Neural cell (in vitro differentiated cells): Measurements from ENCODE around the gene RUNX3. TPM values are rescaled to one million over a fixed set of nuclear protein-coding genes. Genes with fewer than 3 reads are reported as not detected.

ENCODE experiments used
- H2AFZ ChIP-seq: fragments of 200-600, 300-800 bp; sonication (generic), shearing (Covaris generic); 2 replicates; pipeline ENCODE4 v1.6.0; 2014; ENCODE audit warnings: low read depth, mild to moderate bottlenecking, antibody characterized with exemption, low read length, moderate library complexity
- H3F3A ChIP-seq: fragments of 200-600 bp; shearing (Covaris generic); 2 replicates; pipeline ENCODE4 v1.6.1; 2016; ENCODE audit warnings: mild to moderate bottlenecking, moderate library complexity, mixed read lengths, antibody characterized with exemption, low read length; ENCODE audit not compliant: insufficient read depth, poor library complexity, severe bottlenecking
- H3K27ac ChIP-seq: fragments of 200-600, 300-800 bp; sonication (generic), shearing (Covaris generic); 2 replicates; pipeline ENCODE4 v1.5.1; 2014; ENCODE audit warnings: mild to moderate bottlenecking, low read length, moderate library complexity
- H3K27me3 ChIP-seq: fragments of 300-800, 200-600 bp; sonication (generic), shearing (Covaris generic); 2 replicates; pipeline ENCODE4 v1.6.0; 2014; ENCODE audit warnings: mild to moderate bottlenecking, low read depth, low read length, moderate library complexity; ENCODE audit not compliant: insufficient read depth
- H3K36me3 ChIP-seq: fragments of 300-800, 200-600 bp; sonication (generic), shearing (Covaris generic); 2 replicates; pipeline ENCODE4 v1.5.1; 2014; ENCODE audit warnings: mild to moderate bottlenecking, antibody characterized with exemption, low read length, moderate library complexity; ENCODE audit not compliant: insufficient read depth
- H3K4me2 ChIP-seq: fragments of 300-800, 200-600 bp; sonication (generic), shearing (Covaris generic); 2 replicates; pipeline ENCODE4 v1.6.0; 2014; ENCODE audit warnings: mild to moderate bottlenecking, low read length
- H3K4me3 ChIP-seq: fragments of 300-800, 200-600 bp; sonication (generic), shearing (Covaris generic); 2 replicates; pipeline ENCODE4 v1.5.1; 2014; ENCODE audit warnings: mild to moderate bottlenecking, low read length, moderate library complexity
- H3K79me2 ChIP-seq: fragments of 200-600 bp; shearing (Covaris generic); replicated peaks from 2 replicates; pipeline ENCODE4 v1.6.0; 2014; ENCODE audit warnings: mild to moderate bottlenecking, low read length, moderate library complexity; ENCODE audit not compliant: insufficient read depth
- H3K9ac ChIP-seq: fragments of 300-800, 200-600 bp; sonication (generic), shearing (Covaris generic); 2 replicates; pipeline ENCODE4 v1.6.1; 2016; ENCODE audit warnings: mild to moderate bottlenecking, low read length, mixed read lengths
- H3K9me2 ChIP-seq: fragments of 200-600 bp; shearing (Covaris generic); 2 replicates; pipeline ENCODE4 v1.6.1; 2016; ENCODE audit warnings: mild to moderate bottlenecking, low read length, mixed read lengths; ENCODE audit not compliant: insufficient read depth
- H3K9me3 ChIP-seq: fragments of 200-600, 300-800 bp; sonication (generic), shearing (Covaris generic); 2 replicates; pipeline ENCODE4 v1.6.1; 2016; ENCODE audit warnings: mild to moderate bottlenecking, mixed run types, low read length, moderate library complexity, mixed read lengths
- H4K20me1 ChIP-seq: fragments of 200-600 bp; shearing (Covaris generic); 2 replicates; pipeline ENCODE4 v1.6.1; 2016; ENCODE audit warnings: mild to moderate bottlenecking, mixed run types; ENCODE audit not compliant: insufficient read depth
- EP300 ChIP-seq: fragments of 450-650 bp; conservative IDR thresholded peaks from 2 replicates; pipeline ENCODE4 v1.6.1; 2014; ENCODE audit warnings: antibody characterized with exemption, mild to moderate bottlenecking, moderate library complexity; ENCODE audit not compliant: poor library complexity, severe bottlenecking
- EZH2 ChIP-seq: fragments of 200-600, 300-800 bp; shearing (Covaris generic), sonication (generic); IDR thresholded peaks from 2 replicates; pipeline ENCODE4 v1.6.1; 2014; ENCODE audit warnings: antibody characterized with exemption, low read length, borderline replicate concordance, mild to moderate bottlenecking; ENCODE audit not compliant: insufficient read depth, poor library complexity, severe bottlenecking
- MXI1 ChIP-seq: fragments of 450-650 bp; conservative IDR thresholded peaks from 2 replicates; pipeline ENCODE4 v1.6.1; 2014; ENCODE audit warnings: antibody characterized with exemption, mild to moderate bottlenecking; ENCODE audit not compliant: poor library complexity, severe bottlenecking
- POLR2AphosphoS5 ChIP-seq: IDR thresholded peaks from 2 replicates; pipeline ENCODE4 v1.6.1; 2012
- RAD21 ChIP-seq: fragments of 450-650 bp; conservative IDR thresholded peaks from 2 replicates; pipeline ENCODE4 v1.6.1; 2014; ENCODE audit warnings: antibody characterized with exemption, mild to moderate bottlenecking, moderate library complexity
- SMC3 ChIP-seq: fragments of 450-650 bp; conservative IDR thresholded peaks from 2 replicates; pipeline ENCODE4 v1.6.1; 2014; ENCODE audit warnings: antibody characterized with exemption, mild to moderate bottlenecking, moderate library complexity; ENCODE audit not compliant: poor library complexity
- TAF1 ChIP-seq: IDR thresholded peaks from 2 replicates; pipeline ENCODE4 v1.6.1; 2012; ENCODE audit warnings: low read depth
- polyA plus RNA-seq: library from polyadenylated mRNA; depleted of rRNA; stranded (reverse); fragments of >200 nt; gene quantifications from 2 replicates; pipeline ENCODE4 v1.2.3, GENCODE V29; 2014
- TF ChIP-seq, protein P1 (sequence below): IDR thresholded peaks from 2 replicates; pipeline ENCODE4 v1.6.1; 2012; ENCODE audit warnings: borderline replicate concordance
- TF ChIP-seq, protein P2 (sequence below): fragments of 450-650 bp; IDR thresholded peaks from 2 replicates; pipeline ENCODE4 v1.5.1; 2014; ENCODE audit warnings: antibody characterized with exemption, mild to moderate bottlenecking, moderate library complexity; ENCODE audit not compliant: poor library complexity, severe bottlenecking

RUNX3 gene
- polyA plus RNA-seq, 1 donor from 2014 or later, result not detected

DNA sequence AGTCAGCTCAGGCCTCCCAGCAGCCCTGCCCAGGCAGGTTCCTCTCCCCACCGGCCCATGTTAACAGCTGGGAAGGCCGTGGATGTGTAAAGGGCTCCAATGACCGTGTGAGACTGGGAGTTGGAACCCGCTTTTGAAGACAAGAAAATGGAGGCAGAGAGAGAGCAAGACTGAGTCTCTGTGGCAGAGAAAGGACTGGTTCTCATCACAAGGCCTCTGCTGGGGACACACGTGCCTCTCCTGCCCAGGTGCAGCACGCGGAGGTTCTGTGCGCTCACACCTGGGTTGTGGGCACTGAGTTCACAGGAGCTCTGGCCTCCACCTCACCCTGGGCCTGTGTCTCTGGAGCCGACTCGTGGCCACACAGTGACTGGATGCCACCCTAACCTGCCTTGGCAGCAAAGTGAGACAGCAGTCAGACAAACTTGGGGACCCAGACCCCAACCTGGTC, 27.0 kb downstream of the RUNX3 start:
- H3K9ac ChIP-seq, result no peak overlapping the region
- no peaks in the 10 kb centered on the region for H3K27me3 ChIP-seq
- H3K9me2 ChIP-seq, result no peaks in the 10 kb centered on the region
- no peak overlapping the region for H3K27ac ChIP-seq
- TF ChIP-seq TAF1 (no peak), EP300 (no peak), RAD21 (no peak), POLR2AphosphoS5 (no peak), MXI1 (no peak), SMC3 (no peak), EZH2 (no peak)
- TF ChIP-seq, protein P1, sequence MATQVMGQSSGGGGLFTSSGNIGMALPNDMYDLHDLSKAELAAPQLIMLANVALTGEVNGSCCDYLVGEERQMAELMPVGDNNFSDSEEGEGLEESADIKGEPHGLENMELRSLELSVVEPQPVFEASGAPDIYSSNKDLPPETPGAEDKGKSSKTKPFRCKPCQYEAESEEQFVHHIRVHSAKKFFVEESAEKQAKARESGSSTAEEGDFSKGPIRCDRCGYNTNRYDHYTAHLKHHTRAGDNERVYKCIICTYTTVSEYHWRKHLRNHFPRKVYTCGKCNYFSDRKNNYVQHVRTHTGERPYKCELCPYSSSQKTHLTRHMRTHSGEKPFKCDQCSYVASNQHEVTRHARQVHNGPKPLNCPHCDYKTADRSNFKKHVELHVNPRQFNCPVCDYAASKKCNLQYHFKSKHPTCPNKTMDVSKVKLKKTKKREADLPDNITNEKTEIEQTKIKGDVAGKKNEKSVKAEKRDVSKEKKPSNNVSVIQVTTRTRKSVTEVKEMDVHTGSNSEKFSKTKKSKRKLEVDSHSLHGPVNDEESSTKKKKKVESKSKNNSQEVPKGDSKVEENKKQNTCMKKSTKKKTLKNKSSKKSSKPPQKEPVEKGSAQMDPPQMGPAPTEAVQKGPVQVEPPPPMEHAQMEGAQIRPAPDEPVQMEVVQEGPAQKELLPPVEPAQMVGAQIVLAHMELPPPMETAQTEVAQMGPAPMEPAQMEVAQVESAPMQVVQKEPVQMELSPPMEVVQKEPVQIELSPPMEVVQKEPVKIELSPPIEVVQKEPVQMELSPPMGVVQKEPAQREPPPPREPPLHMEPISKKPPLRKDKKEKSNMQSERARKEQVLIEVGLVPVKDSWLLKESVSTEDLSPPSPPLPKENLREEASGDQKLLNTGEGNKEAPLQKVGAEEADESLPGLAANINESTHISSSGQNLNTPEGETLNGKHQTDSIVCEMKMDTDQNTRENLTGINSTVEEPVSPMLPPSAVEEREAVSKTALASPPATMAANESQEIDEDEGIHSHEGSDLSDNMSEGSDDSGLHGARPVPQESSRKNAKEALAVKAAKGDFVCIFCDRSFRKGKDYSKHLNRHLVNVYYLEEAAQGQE, result no peak
- TF ChIP-seq, protein P2, sequence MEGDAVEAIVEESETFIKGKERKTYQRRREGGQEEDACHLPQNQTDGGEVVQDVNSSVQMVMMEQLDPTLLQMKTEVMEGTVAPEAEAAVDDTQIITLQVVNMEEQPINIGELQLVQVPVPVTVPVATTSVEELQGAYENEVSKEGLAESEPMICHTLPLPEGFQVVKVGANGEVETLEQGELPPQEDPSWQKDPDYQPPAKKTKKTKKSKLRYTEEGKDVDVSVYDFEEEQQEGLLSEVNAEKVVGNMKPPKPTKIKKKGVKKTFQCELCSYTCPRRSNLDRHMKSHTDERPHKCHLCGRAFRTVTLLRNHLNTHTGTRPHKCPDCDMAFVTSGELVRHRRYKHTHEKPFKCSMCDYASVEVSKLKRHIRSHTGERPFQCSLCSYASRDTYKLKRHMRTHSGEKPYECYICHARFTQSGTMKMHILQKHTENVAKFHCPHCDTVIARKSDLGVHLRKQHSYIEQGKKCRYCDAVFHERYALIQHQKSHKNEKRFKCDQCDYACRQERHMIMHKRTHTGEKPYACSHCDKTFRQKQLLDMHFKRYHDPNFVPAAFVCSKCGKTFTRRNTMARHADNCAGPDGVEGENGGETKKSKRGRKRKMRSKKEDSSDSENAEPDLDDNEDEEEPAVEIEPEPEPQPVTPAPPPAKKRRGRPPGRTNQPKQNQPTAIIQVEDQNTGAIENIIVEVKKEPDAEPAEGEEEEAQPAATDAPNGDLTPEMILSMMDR, result no peak
- H3K9me3 ChIP-seq, result no peaks in the 10 kb centered on the region
- H2AFZ ChIP-seq, result no peak overlapping the region
- H3K36me3 ChIP-seq, result no peaks in the 10 kb centered on the region
- no peaks in the 10 kb centered on the region for H4K20me1 ChIP-seq
- no peak overlapping the region for H3K4me3 ChIP-seq
- no peaks in the 10 kb centered on the region for H3F3A ChIP-seq
- no peak overlapping the region for H3K4me2 ChIP-seq
- no peaks in the 10 kb centered on the region for H3K79me2 ChIP-seq

DNA sequence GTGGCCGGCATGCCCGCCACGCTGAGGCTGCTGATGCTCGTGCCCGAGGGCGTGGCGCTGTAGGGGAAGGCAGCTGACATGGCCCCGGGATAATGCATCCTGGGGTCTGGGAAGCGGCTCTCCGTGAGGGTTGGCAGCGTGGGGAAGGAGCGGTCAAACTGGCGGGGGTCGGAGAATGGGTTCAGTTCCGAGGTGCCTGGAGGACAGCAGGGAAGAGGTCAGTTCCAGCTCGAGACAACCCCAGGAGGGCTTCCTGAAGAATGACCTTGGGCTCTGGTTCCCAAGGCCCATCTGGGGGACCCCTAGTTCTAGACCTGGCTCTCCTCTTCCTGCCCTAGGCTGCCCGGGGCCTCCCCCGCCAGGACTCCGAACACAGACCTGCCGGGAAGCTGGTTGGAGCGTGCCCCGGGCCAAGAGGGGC, 27.6 kb downstream of the RUNX3 start:
- Histone ChIP-seq H3K27me3 (no peaks in the 10 kb centered on the region), H3K9me3 (no peaks in the 10 kb centered on the region), H2AFZ (no peak overlapping the region), H3K9ac (no peak overlapping the region), H3K36me3 (no peaks in the 10 kb centered on the region), H3K9me2 (no peaks in the 10 kb centered on the region), H3K79me2 (no peaks in the 10 kb centered on the region), H3K4me2 (no peak overlapping the region), H3K4me3 (no peak overlapping the region), H4K20me1 (no peaks in the 10 kb centered on the region), H3K27ac (no peak overlapping the region), H3F3A (no peaks in the 10 kb centered on the region)
- TF ChIP-seq EZH2, result no peak
- no peak for TF ChIP-seq RAD21
- TF ChIP-seq MXI1, result no peak
- TF ChIP-seq, protein P2, result no peak
- TF ChIP-seq POLR2AphosphoS5, result no peak
- no peak for TF ChIP-seq TAF1
- no peak for TF ChIP-seq SMC3
